Neuron (in vitro differentiated cells): ENCODE data around the gene AGAP1.

Experiments
- H2AFZ ChIP-seq: one replicate; pipeline ENCODE4 v1.6.1; 2013; ENCODE audit warnings: low read depth, mild to moderate bottlenecking, inconsistent platforms, low read length, moderate library complexity
- H3K27me3 ChIP-seq: one replicate; pipeline ENCODE4 v1.6.1; 2013; ENCODE audit warnings: low read length; ENCODE audit not compliant: insufficient read depth
- H3K36me3 ChIP-seq: one replicate; pipeline ENCODE4 v1.6.1; 2013; ENCODE audit warnings: low read length; ENCODE audit not compliant: insufficient read depth
- H3K4me1 ChIP-seq: one replicate; pipeline ENCODE4 v1.6.1; 2013; ENCODE audit warnings: low read length; ENCODE audit not compliant: insufficient read depth
- H3K4me3 ChIP-seq: 2 replicates; pipeline ENCODE4 v1.5.1; 2013; ENCODE audit warnings: mild to moderate bottlenecking, low read length, moderate library complexity
- H3K9me3 ChIP-seq: one replicate; pipeline ENCODE4 v1.6.1; 2013; ENCODE audit warnings: low read length

AGAP1 gene

DNA sequence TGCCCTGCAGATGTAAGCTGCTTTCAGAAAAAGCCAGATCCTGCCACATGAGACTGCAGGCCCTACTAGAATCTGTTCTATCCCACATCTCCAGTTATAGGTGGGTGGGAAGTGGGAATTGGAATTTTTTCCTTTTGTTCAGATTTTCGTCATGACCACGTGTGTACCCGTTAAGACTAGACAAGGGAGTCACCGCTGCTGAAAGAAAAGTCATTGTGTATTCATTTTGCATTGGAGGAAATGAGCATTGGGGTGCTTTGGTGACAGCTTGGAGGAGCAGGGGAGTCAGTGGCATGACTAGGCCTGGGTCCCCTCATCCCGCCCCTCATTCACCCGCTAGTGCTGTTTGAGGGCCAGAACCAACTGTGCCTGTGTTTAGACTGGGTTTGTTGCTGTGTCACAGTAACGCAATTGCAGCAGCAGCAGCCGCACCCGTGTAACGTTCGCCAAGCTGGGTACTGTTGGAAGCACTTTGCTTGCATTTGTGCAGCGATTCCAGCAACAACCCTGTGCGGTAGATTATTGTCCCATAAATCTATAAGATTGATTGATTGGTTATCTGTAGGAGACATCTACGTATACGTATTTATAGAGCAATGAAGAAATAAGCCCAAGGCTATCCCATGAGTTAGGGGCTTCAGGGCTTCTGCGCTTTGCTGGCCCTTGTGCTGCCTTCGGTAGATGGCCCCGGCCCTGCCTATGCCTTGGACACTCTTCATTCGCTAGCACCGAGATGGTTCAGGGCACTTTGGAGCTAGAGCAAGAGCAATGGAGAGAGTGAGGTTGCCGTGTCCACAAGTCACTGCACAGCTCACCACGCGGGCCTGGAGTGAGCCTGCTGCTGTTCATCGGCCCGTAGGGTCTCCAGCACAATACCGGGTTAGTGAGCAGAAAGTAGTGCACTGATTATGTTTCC lies 194.9 kb downstream of the AGAP1 start:
- H2AFZ ChIP-seq: no peak overlapping the region
- no peaks in the 10 kb centered on the region for H3K9me3 ChIP-seq
- H3K27me3 ChIP-seq: no peaks in the 10 kb centered on the region
- H3K4me3 ChIP-seq: no peak overlapping the region
- H3K36me3 ChIP-seq: no peaks in the 10 kb centered on the region
- peaks cover 9% of the 10 kb centered on the region for H3K4me1 ChIP-seq

DNA sequence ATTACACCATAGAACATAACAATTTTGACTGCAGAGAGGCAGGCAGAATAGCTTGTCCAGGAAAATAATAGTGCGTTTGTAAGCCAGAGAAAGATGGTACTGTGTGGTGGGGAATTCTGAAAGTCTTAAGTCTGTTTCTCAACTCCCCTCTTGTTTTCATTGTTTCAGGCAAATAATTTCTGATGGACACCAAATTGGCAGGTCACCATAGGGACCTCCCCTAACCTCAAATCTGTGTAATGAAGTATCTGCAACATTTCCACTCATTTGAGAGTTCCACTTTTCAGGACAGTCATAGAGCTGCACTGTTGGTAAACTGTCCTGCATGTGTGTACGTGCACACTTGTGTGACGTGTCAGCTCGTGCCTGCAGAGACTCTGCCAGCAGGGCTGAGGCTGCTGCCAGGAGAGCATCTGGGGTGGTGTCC lies 195.6 kb downstream of the AGAP1 start:
- Histone ChIP-seq H3K4me1 (peaks cover 9% of the 10 kb centered on the region), H2AFZ (no peak overlapping the region), H3K27me3 (no peaks in the 10 kb centered on the region), H3K4me3 (no peak overlapping the region), H3K36me3 (no peaks in the 10 kb centered on the region), H3K9me3 (no peaks in the 10 kb centered on the region)

DNA sequence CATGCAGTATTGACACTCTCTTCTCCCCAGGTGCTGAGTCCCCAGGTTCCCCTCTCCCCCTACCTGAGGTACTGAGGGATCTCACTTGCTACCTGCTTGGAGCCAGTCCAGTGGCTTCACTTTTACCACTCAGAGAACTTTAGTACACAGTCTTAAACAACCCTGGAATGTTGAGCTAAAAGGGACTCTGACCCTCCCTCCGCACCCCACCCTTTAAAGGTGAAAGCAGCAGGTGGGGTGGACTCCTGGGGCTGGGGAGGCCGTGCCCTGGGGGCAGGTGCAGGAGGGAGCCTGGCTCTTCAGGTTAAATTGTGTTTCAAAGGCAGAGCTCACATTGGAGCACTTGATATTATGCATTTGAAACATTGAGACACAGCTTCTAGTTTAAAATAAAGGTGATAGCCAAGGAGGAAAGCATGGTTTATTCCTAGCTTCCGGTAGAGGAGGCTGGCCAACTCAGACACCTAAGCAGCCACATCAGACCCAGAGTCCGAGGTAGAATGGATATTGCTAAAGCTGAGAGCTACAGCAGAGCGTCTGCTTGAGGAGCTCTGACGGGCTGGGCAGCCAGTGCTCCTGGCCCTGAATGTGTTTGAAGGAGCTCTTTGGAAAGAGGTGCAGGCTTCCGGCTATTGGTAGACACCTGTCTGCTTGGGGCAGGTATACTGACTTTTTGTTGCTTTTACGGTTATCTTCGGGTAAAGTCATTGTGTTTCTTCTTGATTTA lies 196.4 kb downstream of the AGAP1 start:
- Histone ChIP-seq H3K4me3 (no peak overlapping the region), H3K9me3 (no peaks in the 10 kb centered on the region), H3K36me3 (no peaks in the 10 kb centered on the region), H2AFZ (no peak overlapping the region), H3K4me1 (peaks cover 13% of the 10 kb centered on the region), H3K27me3 (no peaks in the 10 kb centered on the region)

DNA sequence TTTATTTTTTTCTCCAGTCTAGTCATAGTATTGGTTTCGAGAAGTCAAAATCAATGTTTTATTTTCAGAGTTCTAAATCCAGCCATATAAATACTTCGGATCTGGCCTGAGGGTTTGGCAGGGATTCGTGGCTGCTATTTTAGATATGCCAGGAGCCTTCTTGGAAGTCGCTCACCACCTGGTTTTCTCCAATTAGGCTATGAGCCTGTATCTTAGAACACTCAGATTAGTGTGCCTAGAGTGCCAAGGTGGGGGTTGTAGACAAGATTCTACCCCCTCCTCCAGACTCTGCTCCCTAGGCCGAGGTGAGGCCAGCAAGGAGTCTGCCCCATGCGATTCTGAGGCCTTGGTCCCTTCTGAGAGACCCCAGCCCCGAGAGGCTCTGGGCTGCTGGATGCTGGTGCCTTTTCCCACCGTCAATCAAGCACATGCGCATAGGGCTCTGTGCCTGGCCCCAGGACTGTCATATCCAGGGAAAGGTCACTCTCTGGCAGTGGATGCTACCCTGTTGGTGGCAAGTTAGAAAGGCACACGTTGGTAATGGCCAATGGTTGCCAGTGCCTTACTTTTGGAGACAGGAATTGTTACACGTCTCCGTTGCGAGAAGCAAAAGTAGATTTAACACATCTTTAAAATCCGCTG lies 197.1 kb downstream of the AGAP1 start:
- Histone ChIP-seq H3K4me3 (no peak overlapping the region), H3K27me3 (no peaks in the 10 kb centered on the region), H2AFZ (no peak overlapping the region), H3K9me3 (no peaks in the 10 kb centered on the region), H3K4me1 (peaks cover 13% of the 10 kb centered on the region), H3K36me3 (no peaks in the 10 kb centered on the region)

DNA sequence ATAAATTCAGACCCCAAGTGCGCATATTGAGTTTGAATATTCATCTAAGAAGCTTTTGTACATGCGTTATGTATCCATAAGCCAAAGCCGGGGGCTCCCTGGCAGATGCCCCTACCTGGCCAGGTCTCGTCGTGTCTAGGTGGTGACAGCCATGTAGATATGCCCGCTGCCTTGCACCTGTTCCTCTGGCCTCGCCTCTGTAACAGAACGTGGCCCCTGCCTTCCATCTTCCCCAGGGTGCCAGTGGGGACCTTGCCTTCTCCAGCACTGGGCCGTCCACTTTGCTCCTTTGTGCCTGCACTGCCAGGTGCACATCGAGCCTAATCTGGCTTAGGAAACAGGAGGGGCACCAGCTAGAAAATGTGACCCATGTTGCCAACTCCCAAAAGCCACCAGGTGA lies 198.2 kb downstream of the AGAP1 start:
- Histone ChIP-seq H3K4me3 (no peak overlapping the region), H3K9me3 (no peaks in the 10 kb centered on the region), H3K36me3 (no peaks in the 10 kb centered on the region), H3K27me3 (no peaks in the 10 kb centered on the region), H2AFZ (no peak overlapping the region), H3K4me1 (peaks cover 13% of the 10 kb centered on the region)

DNA sequence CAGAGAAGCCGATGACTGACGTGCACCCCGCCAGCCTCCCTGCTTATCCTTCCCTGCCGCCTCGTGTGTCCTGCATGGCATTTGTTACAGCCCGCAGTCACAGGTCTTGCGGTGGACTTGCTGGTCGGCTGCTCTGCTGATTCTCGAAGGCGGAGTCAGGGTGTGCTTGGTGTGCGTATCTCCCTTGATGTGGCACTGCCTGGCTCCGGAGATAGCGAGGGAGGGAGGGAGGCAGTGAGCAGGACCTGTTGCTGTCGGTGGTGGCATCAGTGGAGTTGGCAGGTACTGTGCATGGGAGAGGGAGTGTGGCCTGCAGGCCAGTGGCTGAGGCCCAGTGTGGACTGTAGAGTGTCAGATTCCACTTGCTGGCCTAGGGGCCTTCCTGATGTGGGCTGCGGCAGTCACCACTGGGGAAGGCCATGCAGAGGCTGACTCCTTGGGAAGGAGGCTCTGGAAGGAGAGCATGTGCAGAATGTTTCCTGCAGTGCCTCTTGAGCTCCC lies 198.9 kb downstream of the AGAP1 start:
- Histone ChIP-seq H3K36me3 (no peaks in the 10 kb centered on the region), H2AFZ (no peak overlapping the region), H3K4me1 (peaks cover 13% of the 10 kb centered on the region), H3K4me3 (no peak overlapping the region), H3K27me3 (no peaks in the 10 kb centered on the region), H3K9me3 (peaks cover 3% of the 10 kb centered on the region)

DNA sequence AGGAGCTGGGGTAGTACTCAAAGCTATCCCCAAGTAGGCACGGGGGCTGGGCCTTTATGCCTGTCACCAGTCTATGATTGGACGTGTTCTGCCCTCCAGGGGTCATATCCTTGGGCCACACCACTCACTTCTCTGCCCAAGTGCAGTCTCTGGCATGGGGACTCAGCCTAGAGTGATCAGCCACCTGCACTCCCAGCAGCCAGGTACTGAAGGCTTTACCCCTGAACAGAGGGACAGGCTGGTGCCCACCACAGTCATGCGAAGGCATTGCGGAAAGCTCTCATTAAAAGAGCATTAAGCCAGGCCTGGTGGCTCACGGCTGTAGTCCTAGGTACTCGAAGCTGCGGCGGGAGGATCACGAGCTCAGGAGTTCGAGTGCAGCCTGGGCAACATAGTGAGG lies 199.4 kb downstream of the AGAP1 start:
- Histone ChIP-seq H3K36me3 (no peaks in the 10 kb centered on the region), H2AFZ (no peak overlapping the region), H3K9me3 (peaks cover 3% of the 10 kb centered on the region), H3K4me3 (no peak overlapping the region), H3K27me3 (no peaks in the 10 kb centered on the region), H3K4me1 (peaks cover 13% of the 10 kb centered on the region)

DNA sequence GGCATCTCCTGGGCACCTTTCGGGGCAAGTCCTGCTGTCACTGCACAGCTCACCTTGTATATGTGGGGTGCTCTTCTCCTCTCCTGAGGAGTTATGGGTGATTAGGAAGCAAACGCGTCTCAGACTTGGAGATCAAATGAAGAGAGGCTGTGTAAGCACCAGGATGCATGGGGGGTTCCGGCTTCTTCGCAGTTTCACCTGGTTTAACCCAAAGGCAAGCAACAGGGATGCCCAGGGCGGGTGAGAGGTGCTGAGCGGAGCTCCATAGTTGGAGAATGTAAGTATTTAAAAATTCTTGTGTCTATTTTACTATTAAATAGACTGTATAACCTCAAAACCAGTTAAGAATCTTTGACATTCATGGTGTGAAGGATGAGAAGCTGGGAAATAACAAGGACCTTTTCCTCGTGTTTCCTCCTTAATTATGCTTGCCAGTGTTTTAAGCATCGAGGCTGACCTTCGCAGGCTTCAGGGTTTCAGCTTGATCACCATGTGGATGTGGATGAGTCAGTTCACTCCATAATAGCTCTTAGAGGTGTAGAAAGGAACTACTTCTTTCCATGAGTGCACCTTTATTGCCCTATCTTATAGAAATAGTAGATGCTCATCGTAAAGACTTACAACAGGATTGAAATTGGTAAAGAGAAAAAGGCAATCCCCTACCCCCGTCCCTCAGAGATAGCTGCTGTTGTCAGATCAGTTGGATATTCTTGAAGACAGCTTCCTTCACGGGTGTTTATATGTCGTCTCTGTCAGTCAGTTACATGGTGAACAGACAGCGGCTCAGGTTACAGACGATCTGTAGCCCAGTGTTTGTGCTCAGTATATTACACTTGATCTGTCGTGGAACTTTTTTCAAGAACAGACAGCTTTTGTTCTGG lies 201.1 kb downstream of the AGAP1 start:
- peaks cover 13% of the 10 kb centered on the region for H3K4me1 ChIP-seq
- H3K4me3 ChIP-seq: no peak overlapping the region
- no peaks in the 10 kb centered on the region for H3K36me3 ChIP-seq
- H3K9me3 ChIP-seq: peaks cover 3% of the 10 kb centered on the region
- H3K27me3 ChIP-seq: no peaks in the 10 kb centered on the region
- no peak overlapping the region for H2AFZ ChIP-seq

DNA sequence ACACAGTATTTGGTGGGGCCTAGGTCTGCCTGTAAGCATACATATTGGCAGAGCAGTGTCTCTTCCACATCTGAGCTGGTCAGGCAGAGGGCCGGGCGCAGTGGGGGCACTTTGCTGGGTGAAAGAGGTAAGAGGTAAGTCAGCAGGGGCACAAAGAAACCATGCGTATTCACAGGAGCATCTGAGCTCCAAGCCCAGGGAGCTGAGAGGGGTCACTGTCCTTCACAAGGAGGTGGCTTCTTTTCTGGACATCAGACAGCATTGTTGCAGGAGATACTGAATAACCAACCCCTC lies 201.7 kb downstream of the AGAP1 start:
- Histone ChIP-seq H3K36me3 (no peaks in the 10 kb centered on the region), H3K27me3 (no peaks in the 10 kb centered on the region), H3K9me3 (peaks cover 3% of the 10 kb centered on the region), H2AFZ (no peak overlapping the region), H3K4me1 (peaks cover 13% of the 10 kb centered on the region), H3K4me3 (no peak overlapping the region)

DNA sequence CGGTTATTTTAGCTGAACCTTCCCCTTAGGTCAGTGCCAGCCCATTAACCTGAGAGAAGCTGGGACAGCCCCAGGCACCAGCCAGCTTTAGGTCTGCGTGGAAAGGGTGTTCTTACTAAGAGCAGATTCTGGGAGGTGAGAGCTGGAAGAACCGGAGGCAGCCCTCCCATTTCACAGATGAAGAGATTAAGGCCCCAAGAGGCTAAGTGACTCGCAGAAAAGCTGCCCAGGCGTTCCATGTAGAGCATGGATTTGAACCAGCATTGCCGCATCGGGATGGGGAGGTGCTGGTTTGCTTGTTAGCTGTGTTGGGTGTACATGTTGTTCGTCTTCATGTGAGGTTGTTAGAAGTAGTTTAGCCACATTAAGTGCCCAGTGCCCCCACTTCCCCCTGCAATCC lies 203.2 kb downstream of the AGAP1 start:
- Histone ChIP-seq H3K36me3 (no peaks in the 10 kb centered on the region), H2AFZ (no peak overlapping the region), H3K9me3 (peaks cover 3% of the 10 kb centered on the region), H3K27me3 (no peaks in the 10 kb centered on the region), H3K4me3 (no peak overlapping the region), H3K4me1 (peaks cover 7% of the 10 kb centered on the region)

DNA sequence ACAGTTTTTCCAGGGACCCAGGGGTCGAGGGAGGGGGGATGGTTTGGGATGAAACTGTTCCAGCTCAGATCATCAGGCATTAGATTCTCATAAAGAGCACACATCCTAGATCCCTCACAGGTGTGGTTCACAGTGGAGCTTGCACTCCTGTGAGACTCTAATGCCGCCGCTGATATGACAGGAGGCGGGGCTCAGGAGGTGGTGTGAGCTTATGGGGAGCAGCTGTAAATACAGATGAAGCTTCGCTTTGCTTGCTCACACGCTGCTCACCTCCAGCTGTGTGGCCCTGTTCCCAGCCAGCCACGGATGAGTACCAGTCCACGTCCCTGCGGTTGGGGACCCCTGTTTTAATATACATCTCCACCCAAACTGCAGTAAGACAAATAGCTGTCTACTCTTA lies 204.2 kb downstream of the AGAP1 start:
- Histone ChIP-seq H2AFZ (no peak overlapping the region), H3K4me1 (peaks cover 9% of the 10 kb centered on the region)

DNA sequence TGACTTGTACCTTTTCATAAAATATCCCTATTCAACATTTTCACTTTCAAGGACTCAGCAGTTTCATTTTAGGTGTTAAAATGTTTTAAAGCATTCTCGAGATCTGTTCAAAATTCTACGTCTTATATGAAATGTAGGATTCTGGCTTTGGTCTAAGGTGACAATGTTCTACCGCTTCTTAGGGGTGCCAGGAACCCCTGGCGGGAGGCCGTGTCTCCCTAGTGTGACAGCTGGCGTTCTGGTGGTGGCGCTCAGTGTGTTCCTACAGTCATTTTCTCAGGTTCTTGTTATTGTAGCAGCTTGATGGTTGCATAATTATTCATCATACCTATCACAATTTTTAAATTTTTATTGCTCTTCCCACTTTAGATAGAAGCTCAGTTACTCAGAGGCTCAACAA lies 204.6 kb downstream of the AGAP1 start:
- H3K4me3 ChIP-seq: no peak overlapping the region
- H3K4me1 ChIP-seq: peaks cover 9% of the 10 kb centered on the region
- no peaks in the 10 kb centered on the region for H3K27me3 ChIP-seq
- H2AFZ ChIP-seq: no peak overlapping the region
- no peaks in the 10 kb centered on the region for H3K36me3 ChIP-seq
- peaks cover 3% of the 10 kb centered on the region for H3K9me3 ChIP-seq

More for the DNA sequence above, 204.2 kb downstream of the AGAP1 start:
- H3K4me3 ChIP-seq: no peak overlapping the region
- no peaks in the 10 kb centered on the region for H3K27me3 ChIP-seq
- H3K36me3 ChIP-seq: no peaks in the 10 kb centered on the region
- H3K9me3 ChIP-seq: peaks cover 3% of the 10 kb centered on the region
